Islet precursor cell (in vitro differentiated cells): ENCODE data around the gene HADHB.

Experiments used
- DNase-seq: peaks from one replicate; pipeline ENCODE4 v3.0.0-alpha.2; 2018

Gene HADHB

DNA sequence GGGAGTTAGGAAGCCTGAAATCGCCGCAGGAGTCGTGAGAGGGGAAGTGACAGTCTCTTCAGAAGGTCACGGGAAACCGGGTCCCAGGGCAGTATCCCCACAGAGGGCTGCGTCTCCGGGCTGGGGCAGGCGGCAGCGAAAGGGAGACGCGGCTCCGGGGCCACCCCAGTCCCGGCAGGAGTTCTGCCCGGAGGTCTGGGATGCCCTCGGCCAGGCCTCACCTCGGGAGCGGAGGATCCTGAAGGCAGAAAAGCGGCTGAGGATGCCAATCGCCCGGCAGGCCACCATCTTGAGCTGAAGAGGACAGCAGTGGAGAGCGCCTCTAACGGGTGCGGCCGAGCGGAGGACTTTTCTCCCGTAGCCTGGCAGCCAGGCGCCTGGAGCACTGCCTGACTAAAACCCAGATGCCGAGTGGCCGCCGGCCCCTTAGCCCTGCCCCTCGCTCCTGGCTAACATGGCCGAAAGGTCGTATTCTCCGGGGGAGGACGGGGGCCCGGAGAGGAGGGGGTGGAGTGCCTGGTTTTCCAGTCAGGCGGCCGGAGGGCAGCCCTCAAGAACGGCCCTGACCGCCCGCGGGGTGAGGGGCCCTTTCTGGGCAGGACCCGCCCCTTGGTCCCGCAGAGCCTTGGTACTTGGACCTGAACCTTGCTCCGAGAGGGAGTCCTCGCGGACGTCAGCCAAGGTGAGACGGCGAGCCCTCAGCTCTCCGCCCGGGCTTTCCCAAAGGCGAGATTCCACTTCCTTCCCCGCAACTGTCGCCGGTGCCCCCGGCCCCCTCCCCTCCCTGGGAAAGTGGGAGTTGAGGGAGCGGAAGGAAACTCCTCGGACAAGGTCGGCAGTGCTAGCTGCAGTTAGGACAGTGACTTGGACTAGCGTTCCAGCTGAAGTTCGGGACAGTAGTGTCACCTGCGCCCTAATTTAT, at the start of gene HADHB, which contains the start of gene HADHA:
Gene HADHB (plus strand): TSS at position 631 of the 922 bp plus-strand sequence. CDS start 9,316 bp downstream, outside the sequence.
Gene HADHA (minus strand): TSS at position 324 of the 922 bp plus-strand sequence. CDS start 36 bp downstream, at position 288.
- DNase-seq: peak; percentile 98

- peak; percentile 21 for DNase-seq
These were observed 49.4 kb upstream of the HADHB start for GRCh38 chr2:26195040-26195984.

GRCh38 chr2:26196683-26197418, 47.9 kb upstream of the HADHB start:
- peak; percentile 29 for DNase-seq

GRCh38 chr2:26197516-26197915, 47.2 kb upstream of the HADHB start:
- no peak for DNase-seq

- DNase-seq: no peak
These were observed 41.7 kb upstream of the HADHB start for GRCh38 chr2:26202981-26203490.

DNA sequence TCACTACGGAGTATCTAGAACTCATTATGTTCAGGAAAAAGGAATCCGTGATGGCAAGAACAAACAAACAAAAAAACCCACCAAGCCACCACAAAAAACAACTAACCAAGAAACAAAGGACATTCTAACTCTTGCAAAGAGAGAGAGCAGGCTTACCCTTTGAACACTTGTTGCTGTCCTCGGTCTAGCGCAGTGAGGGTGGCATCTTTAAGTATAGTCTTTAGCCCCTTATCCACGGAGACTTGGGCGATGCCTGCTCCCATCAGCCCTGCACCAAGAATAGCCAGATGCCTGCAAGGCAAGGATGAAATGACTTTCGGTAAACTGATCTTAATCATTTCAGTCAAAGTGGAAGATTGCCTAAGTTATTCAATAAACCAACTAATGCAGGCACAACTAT, 40.8 kb upstream of the HADHB start:
- no peak for DNase-seq

GRCh38 chr2:26212011-26212410, 32.7 kb upstream of the HADHB start:
- no peak for DNase-seq

GRCh38 chr2:26214759-26215158, 30.0 kb upstream of the HADHB start:
- no peak for DNase-seq

GRCh38 chr2:26215833-26216232, 28.9 kb upstream of the HADHB start:
- no peak for DNase-seq

DNA sequence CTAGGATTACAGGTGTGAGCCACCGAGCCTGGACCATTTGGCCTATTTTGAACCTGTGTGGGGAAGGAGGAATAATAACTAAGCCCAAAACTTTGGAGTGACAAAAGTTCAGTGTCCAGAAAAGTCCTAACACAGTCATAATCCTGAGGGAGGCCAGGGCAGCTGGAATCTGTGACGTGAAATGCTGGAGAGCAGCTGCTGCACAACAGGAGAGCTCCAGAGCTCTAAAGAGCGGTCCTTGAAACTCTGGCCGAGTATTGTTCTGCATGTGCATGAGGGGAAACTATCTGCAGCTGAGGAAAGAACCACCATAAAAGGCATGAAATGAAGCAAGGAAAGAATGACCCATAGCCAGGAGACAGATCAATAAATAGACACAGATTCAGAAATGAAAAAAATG, 28.2 kb upstream of the HADHB start:
- no peak for DNase-seq

- DNase-seq: no peak
These were observed 27.0 kb upstream of the HADHB start for GRCh38 chr2:26217720-26218119.

- no peak for DNase-seq
These were observed 21.7 kb upstream of the HADHB start for GRCh38 chr2:26223018-26223417.

DNA sequence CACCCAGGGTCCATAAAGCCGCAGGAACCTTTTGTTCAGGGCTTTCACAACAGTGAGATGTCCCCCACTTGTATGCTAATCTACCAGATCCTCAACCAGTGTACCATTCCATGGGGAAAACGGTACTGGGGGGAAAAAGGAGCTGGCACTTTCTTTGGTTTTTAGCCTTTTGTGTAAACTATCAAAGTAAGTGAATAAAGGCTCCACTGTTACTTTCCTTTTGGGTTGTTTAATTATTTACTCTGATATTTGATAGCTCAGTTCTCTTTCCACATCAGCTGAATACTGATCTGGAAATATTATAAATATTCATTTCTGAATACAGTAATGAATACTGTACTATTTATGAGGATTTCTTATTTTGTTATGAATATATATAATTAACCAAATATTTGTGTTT, 20.6 kb upstream of the HADHB start:
- no peak for DNase-seq

GRCh38 chr2:26229595-26229994, 15.1 kb upstream of the HADHB start:
- no peak for DNase-seq

DNA sequence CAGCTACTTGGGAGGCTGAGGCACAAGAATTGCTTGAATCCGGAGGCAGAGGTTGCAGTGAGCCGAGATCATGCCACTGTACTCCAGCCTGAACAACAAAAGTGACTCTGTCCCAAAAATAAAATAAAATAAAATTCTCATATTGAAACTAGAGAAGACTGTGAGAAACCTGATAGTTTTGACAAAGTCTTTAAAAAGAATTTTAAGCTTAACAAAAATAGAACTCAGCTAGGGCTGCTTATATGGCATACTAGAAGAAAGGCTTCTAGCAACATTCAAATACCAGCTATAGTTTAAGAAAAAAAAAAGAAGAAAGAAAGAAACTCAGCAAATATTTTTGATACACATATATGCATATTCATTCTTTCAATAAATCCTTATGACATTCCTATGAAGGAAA, 13.9 kb upstream of the HADHB start:
- no peak for DNase-seq

DNA sequence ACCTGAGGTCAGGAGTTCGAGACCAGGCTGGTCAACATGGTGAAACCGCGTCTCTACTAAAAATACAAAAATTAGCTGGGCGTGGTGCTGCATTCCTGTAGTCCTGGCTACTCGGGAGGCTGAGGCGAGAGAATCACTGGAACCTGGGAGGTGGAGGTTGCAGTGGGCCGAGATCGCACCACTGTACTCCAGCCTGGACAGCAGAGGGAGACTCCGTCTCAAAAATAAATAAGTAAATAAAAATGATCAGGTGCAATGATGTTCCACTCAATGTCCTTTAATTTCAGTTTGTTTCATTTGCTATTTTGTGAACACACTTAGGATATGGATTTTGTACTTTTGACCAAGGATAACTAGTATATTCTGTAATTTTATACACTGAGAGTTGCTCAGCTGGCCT, 9.7 kb upstream of the HADHB start:
- no peak for DNase-seq

DNA sequence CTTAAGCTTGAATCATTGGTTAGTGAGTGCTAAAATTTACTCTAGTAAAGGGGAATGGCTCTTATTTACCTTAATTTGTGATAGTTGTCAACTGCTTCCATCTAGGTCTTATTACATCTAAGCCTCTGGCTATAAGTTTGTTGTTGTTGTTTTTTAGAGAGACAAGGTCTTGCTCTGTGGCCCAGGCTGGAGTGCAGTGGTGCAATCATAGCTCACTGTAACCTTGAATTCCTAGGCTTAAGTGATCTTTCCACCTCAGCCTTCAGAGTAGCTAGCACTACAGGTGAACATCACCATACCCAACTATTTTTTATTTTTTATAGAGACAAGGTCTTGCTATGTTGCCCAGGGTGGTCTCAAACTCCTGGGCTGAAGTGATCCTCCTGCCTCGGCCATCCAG, 6.9 kb upstream of the HADHB start:
- DNase-seq: no peak

GRCh38 chr2:26238311-26238958, 6.3 kb upstream of the HADHB start:
- no peak for DNase-seq

DNA sequence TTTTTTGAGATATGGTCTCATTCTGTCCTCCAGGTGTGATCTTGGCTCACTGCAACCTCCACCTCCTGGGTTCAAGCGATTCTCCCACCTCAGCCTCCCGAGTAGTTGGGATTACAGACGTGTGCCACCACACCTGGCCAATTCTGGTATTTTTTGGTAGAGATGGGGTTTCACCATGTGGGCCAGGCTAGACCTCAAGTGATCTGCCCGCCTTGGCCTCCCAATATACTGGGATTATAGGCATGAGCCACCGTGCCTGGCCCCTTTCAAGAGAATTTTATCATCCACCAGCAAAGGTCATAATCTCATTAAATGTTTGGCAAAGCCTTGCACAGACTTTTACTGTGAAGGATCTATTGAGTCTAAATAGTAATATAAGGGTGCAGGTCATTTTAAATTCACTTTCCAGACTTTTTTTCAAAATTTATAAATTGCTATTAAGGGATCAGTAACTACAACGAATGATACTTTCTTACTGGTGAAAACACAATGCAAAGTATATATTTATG, 2.8 kb upstream of the HADHB start:
- no peak for DNase-seq

GRCh38 chr2:26243470-26244308, 1.1 kb upstream of the HADHB start:
- DNase-seq: no peak

DNA sequence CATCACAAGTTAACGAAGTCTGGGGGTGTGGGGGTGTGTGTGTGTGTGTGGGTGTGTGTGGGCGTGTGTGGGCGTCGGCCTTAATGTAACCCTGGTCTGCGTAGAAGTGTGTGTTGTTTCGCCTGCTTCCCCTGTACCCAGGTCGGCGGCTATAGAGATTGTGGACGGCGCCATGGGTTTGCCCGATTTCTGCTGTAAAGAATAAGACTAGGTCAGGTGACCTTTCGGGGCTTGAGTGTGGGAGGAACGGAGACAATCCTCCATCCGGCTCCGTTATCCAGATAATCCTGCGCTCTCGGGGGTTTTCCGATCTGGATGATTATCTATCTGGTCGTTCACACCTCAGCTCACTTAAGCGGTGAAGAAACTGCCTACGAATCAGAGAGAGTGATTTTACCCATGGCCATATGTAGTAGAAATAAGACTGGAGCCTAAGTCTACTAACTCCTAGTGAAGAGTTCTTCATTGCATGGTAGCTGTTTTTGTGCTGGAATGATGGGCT, 543 bp downstream of the HADHB start:
- DNase-seq: peak; percentile 64
